ENCODE measurements around the gene RUNDC3A. TPM values are rescaled to one million over a fixed set of nuclear protein-coding genes. Genes with fewer than 3 reads are reported as not detected.

Gene RUNDC3A
- total RNA-seq, 1 donor from 2014 or later = 10.3 TPM

GRCh38 chr17:44272321-44272951, 36.0 kb upstream of the RUNDC3A start:
- no peaks in the 10 kb centered on the region for H3K9me3 Mint-ChIP-seq
- DNase-seq (ENCODE audit: extremely low spot score, unreplicated experiment) = no peak
- H3K36me3 Mint-ChIP-seq = no peaks in the 10 kb centered on the region
- H3K4me1 Mint-ChIP-seq (ENCODE audit: unreplicated experiment) = peaks cover 5% of the 10 kb centered on the region
- TF ChIP-seq, protein P1, sequence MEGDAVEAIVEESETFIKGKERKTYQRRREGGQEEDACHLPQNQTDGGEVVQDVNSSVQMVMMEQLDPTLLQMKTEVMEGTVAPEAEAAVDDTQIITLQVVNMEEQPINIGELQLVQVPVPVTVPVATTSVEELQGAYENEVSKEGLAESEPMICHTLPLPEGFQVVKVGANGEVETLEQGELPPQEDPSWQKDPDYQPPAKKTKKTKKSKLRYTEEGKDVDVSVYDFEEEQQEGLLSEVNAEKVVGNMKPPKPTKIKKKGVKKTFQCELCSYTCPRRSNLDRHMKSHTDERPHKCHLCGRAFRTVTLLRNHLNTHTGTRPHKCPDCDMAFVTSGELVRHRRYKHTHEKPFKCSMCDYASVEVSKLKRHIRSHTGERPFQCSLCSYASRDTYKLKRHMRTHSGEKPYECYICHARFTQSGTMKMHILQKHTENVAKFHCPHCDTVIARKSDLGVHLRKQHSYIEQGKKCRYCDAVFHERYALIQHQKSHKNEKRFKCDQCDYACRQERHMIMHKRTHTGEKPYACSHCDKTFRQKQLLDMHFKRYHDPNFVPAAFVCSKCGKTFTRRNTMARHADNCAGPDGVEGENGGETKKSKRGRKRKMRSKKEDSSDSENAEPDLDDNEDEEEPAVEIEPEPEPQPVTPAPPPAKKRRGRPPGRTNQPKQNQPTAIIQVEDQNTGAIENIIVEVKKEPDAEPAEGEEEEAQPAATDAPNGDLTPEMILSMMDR (conservative IDR thresholded peaks at IDR 0.05) = no peak
- H3K27ac Mint-ChIP-seq = no peak overlapping the region
- peaks cover 33% of the 10 kb centered on the region for H3K27me3 Mint-ChIP-seq
- H3K4me3 Mint-ChIP-seq = no peak overlapping the region

- Mint-ChIP-seq H3K27me3 (peaks cover 33% of the 10 kb centered on the region), H3K4me1 (ENCODE audit: unreplicated experiment) (peaks cover 5% of the 10 kb centered on the region), H3K36me3 (no peaks in the 10 kb centered on the region), H3K9me3 (no peaks in the 10 kb centered on the region), H3K4me3 (no peak overlapping the region), H3K27ac (no peak overlapping the region)
- TF ChIP-seq, protein P1 (conservative IDR thresholded peaks at IDR 0.05) = no peak
- no peak for DNase-seq (ENCODE audit: extremely low spot score, unreplicated experiment)
Observed at GRCh38 chr17:44272954-44273353, 35.4 kb upstream of the RUNDC3A start.

DNA sequence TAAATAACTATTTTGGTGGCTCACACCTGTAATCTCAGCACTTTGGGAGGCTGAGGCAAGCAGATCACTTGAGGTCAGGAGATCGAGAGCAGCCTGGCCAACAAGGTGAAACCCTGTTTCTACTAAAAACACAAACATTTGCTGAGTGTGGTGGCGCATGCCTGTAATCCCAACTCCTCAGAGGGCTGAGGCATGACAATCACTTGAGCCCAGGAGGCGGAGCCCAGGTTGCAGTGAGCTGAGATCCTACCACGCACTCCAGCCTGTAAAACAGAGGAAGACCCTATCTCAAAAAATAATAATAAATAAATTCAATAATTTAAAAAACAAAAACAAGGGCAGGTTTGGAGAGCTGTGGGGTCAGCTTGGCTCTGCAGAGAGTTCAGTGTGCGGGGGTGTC, 34.8 kb upstream of the RUNDC3A start:
- no peak overlapping the region for H3K27ac Mint-ChIP-seq
- H3K4me3 Mint-ChIP-seq = no peak overlapping the region
- peaks cover 2% of the 10 kb centered on the region for H3K4me1 Mint-ChIP-seq (ENCODE audit: unreplicated experiment)
- no peak for DNase-seq (ENCODE audit: extremely low spot score, unreplicated experiment)
- no peaks in the 10 kb centered on the region for H3K36me3 Mint-ChIP-seq
- TF ChIP-seq, protein P1 (conservative IDR thresholded peaks at IDR 0.05) = no peak
- H3K27me3 Mint-ChIP-seq = peaks cover 31% of the 10 kb centered on the region
- no peaks in the 10 kb centered on the region for H3K9me3 Mint-ChIP-seq

DNA sequence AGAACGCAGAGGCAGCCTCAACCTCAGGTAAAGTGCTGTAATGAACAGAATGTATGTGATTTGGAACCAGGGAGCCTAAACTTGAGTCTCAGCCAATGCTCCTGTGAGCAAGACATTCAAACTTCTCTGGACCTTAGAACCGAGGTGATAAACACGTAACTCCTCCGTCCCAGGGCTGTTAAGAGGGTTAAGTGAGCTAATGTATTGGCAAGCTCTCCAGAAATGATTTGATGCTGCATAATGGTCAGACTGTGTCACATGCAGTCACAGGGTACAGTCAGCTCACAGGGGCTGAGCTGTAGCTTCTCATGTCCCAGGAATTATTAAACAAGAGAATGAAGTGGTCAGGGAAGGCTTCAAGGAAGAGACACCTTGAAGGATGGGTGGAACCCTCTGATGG, 30.4 kb upstream of the RUNDC3A start:
- Mint-ChIP-seq H3K4me1 (ENCODE audit: unreplicated experiment) (no peaks in the 10 kb centered on the region), H3K36me3 (no peaks in the 10 kb centered on the region), H3K27me3 (peaks cover 14% of the 10 kb centered on the region), H3K27ac (no peak overlapping the region), H3K4me3 (no peak overlapping the region), H3K9me3 (no peaks in the 10 kb centered on the region)
- TF ChIP-seq, protein P1 (conservative IDR thresholded peaks at IDR 0.05) = no peak
- no peak for DNase-seq (ENCODE audit: extremely low spot score, unreplicated experiment)

GRCh38 chr17:44279346-44279665, 29.1 kb upstream of the RUNDC3A start:
- DNase-seq (ENCODE audit: extremely low spot score, unreplicated experiment) = no peak
- H3K36me3 Mint-ChIP-seq = no peaks in the 10 kb centered on the region
- H3K4me1 Mint-ChIP-seq (ENCODE audit: unreplicated experiment) = no peaks in the 10 kb centered on the region
- H3K27me3 Mint-ChIP-seq = peaks cover 10% of the 10 kb centered on the region
- no peaks in the 10 kb centered on the region for H3K9me3 Mint-ChIP-seq
- H3K4me3 Mint-ChIP-seq = no peak overlapping the region
- H3K27ac Mint-ChIP-seq = no peak overlapping the region
- TF ChIP-seq, protein P1 (conservative IDR thresholded peaks at IDR 0.05) = no peak

All from type B pancreatic cell (in vitro differentiated cells).